Caco-2 (cell line): ENCODE results near the gene UQCRC2. TPM values are rescaled to one million over a fixed set of nuclear protein-coding genes. Genes with fewer than 3 reads are reported as not detected.
"Not testable (repeated sequence)": the region's sequence is repeated elsewhere in the genome, so short reads cannot be mapped to it uniquely, and the experiment has no call there.

ENCODE experiments used
- BruUV-seq: library from RNA; stranded (reverse); fragments of 400-500 nt; replicated peaks from 2 replicates; lab custom pipeline; 2021; lab: Mats Ljungman, UMichigan
- CTCF ChIA-PET: fragments of 300-600 bp; sonication (Branson Sonifier 250); formaldehyde crosslinking; loops from one replicate; lab custom pipeline; 2022; ENCODE audit warnings: antibody characterized with exemption; lab: Charles Lee
- POLR2A ChIA-PET: fragments of 300-600 bp; sonication (Branson Sonifier 250); formaldehyde crosslinking; loops from one replicate; lab custom pipeline; 2022; ENCODE audit warnings: antibody characterized with exemption; lab: Charles Lee
- DNase-seq, 2 experiments: peaks; one replicate each; pipeline versions ENCODE4 v3.0.0 to v3.0.0-alpha.2; 2020 to 2022
- H3K27me3 ChIP-seq: replicated peaks from 2 replicates; pipeline ENCODE4 v1.6.0; 2011; ENCODE audit warnings: low read length; ENCODE audit not compliant: control insufficient read depth, insufficient read depth
- H3K36me3 ChIP-seq: 2 replicates; pipeline ENCODE4 v1.5.1; 2011; ENCODE audit warnings: low read length; ENCODE audit not compliant: control insufficient read depth, insufficient read depth
- H3K4me1 ChIP-seq: fragments of 250-450 bp; sonication (Bioruptor Pico); 2 replicates; pipeline ENCODE4 v1.5.1; 2020; ENCODE audit warnings: mild to moderate bottlenecking
- H3K4me3 ChIP-seq: 2 replicates; pipeline ENCODE4 v1.5.1; 2011; ENCODE audit warnings: low read depth, mild to moderate bottlenecking, control low read depth, low read length
- H3K9me3 ChIP-seq: fragments of 250-450 bp; sonication (Bioruptor Pico); 2 replicates; pipeline ENCODE4 v1.5.1; 2020; ENCODE audit warnings: mild to moderate bottlenecking, moderate library complexity
- H3K27ac Mint-ChIP-seq: one replicate; pipeline ENCODE4 v1.8.0; 2022; ENCODE audit warnings: mixed read lengths; ENCODE audit not compliant: unreplicated experiment
- H3K27me3 Mint-ChIP-seq: one replicate; pipeline ENCODE4 v1.8.0; 2022; ENCODE audit warnings: mixed read lengths; ENCODE audit not compliant: insufficient read depth, unreplicated experiment
- H3K36me3 Mint-ChIP-seq: one replicate; pipeline ENCODE4 v1.8.0; 2022; ENCODE audit warnings: mild to moderate bottlenecking, mixed read lengths; ENCODE audit not compliant: insufficient read depth, unreplicated experiment
- H3K4me1 Mint-ChIP-seq: one replicate; pipeline ENCODE4 v1.8.0; 2022; ENCODE audit warnings: low read depth, mixed read lengths; ENCODE audit not compliant: unreplicated experiment
- H3K4me3 Mint-ChIP-seq: one replicate; pipeline ENCODE4 v1.8.0; 2022; ENCODE audit warnings: mild to moderate bottlenecking, moderate library complexity, mixed read lengths; ENCODE audit not compliant: unreplicated experiment
- H3K9me3 Mint-ChIP-seq: one replicate; pipeline ENCODE4 v1.8.0; 2022; ENCODE audit warnings: mixed read lengths; ENCODE audit not compliant: unreplicated experiment
- CTCF ChIP-seq, 2 experiments: fragments of 200-600 bp in 1 of 2; IDR thresholded peaks; 1 replicate in 1 of 2; 2 replicates in 1 of 2; pipeline versions ENCODE4 v1.5.1 to v1.8.0; 2011 to 2022; ENCODE audit warnings: antibody characterized with exemption in 1 of 2, control low read depth in 1 of 2, inconsistent platforms in 1 of 2, low read depth in 1 of 2, low read length in 1 of 2, mild to moderate bottlenecking in 1 of 2, moderate library complexity in 1 of 2; ENCODE audit not compliant: insufficient read depth in 1 of 2, severe bottlenecking in 1 of 2, unreplicated experiment in 1 of 2
- intact Hi-C: fragments of 100-400 bp; cut with micrococcal nuclease; formaldehyde crosslinking; loops from one replicate; pipeline ENCODE4 v1.10.0; 2022; ENCODE audit not compliant: unreplicated experiment
- total RNA-seq: library from RNA; stranded (reverse); gene quantifications from 2 replicates; pipeline ENCODE4 v1.2.3, GENCODE V29; 2022

UQCRC2 gene
- total RNA-seq, 1 experiment from 2014 or later = 225 TPM

- Histone ChIP-seq H3K9me3 (no peaks in the 10 kb centered on the region), H3K36me3 (no peaks in the 10 kb centered on the region), H3K4me1 (no peaks in the 10 kb centered on the region), H3K27me3 (no peaks in the 10 kb centered on the region), H3K4me3 (no peak overlapping the region)
- Mint-ChIP-seq H3K4me1 (peaks cover 4% of the 10 kb centered on the region), H3K27ac (no peak overlapping the region), H3K4me3 (no peak overlapping the region), H3K9me3 (no peaks in the 10 kb centered on the region), H3K27me3 (no peaks in the 10 kb centered on the region), H3K36me3 (no peaks in the 10 kb centered on the region)
- CTCF ChIA-PET = no interaction called here
- POLR2A ChIA-PET = no interaction called here
- no peak for DNase-seq
- intact Hi-C loops = no loop called here
- BruUV-seq = no TSS peak
- no peak for TF ChIP-seq CTCF (IDR thresholded peaks at IDR 0.05; ENCODE audit: insufficient read depth in 1 of 2, low read depth in 1 of 2, low read length in 1 of 2, severe bottlenecking in 1 of 2, unreplicated experiment in 1 of 2)
These were observed 65.4 kb downstream of the UQCRC2 start for GRCh38 chr16:22018559-22018958.

GRCh38 chr16:22022151-22022550 is 69.0 kb downstream of the UQCRC2 start:
- H3K27me3 Mint-ChIP-seq = no peaks in the 10 kb centered on the region
- ChIA-PET CTCF (no interaction called here), POLR2A (no interaction called here)
- no TSS peak for BruUV-seq
- no peak for DNase-seq
- Histone ChIP-seq H3K9me3 (no peaks in the 10 kb centered on the region), H3K4me3 (no peak overlapping the region), H3K4me1 (peaks cover 11% of the 10 kb centered on the region), H3K27me3 (no peaks in the 10 kb centered on the region), H3K36me3 (no peaks in the 10 kb centered on the region)
- H3K36me3 Mint-ChIP-seq = no peaks in the 10 kb centered on the region
- H3K4me3 Mint-ChIP-seq = no peak overlapping the region
- H3K9me3 Mint-ChIP-seq = no peaks in the 10 kb centered on the region
- peaks cover 19% of the 10 kb centered on the region for H3K4me1 Mint-ChIP-seq
- no peak for TF ChIP-seq CTCF (IDR thresholded peaks at IDR 0.05; ENCODE audit: insufficient read depth in 1 of 2, low read depth in 1 of 2, low read length in 1 of 2, severe bottlenecking in 1 of 2, unreplicated experiment in 1 of 2)
- intact Hi-C loops = no loop called here
- H3K27ac Mint-ChIP-seq = no peak overlapping the region

GRCh38 chr16:22023505-22023904 is 70.3 kb downstream of the UQCRC2 start:
- TF ChIP-seq CTCF (IDR thresholded peaks at IDR 0.05; ENCODE audit: insufficient read depth in 1 of 2, low read depth in 1 of 2, low read length in 1 of 2, severe bottlenecking in 1 of 2, unreplicated experiment in 1 of 2) = no peak
- BruUV-seq = no TSS peak
- no peaks in the 10 kb centered on the region for H3K27me3 ChIP-seq
- H3K4me3 ChIP-seq = no peak overlapping the region
- no peaks in the 10 kb centered on the region for H3K9me3 Mint-ChIP-seq
- H3K36me3 Mint-ChIP-seq = no peaks in the 10 kb centered on the region
- peaks cover 14% of the 10 kb centered on the region for H3K4me1 ChIP-seq
- H3K9me3 ChIP-seq = no peaks in the 10 kb centered on the region
- POLR2A ChIA-PET = interaction anchor here (0.6 kb wide), 1 partner anchor 12 kb away, joined by 4 read pairs; no protein-coding TSS in a partner anchor
- no peaks in the 10 kb centered on the region for H3K36me3 ChIP-seq
- H3K4me1 Mint-ChIP-seq = peaks cover 19% of the 10 kb centered on the region
- CTCF ChIA-PET = interaction anchor here (0.6 kb wide), 1 partner anchor 13 kb away, joined by 3 read pairs; no protein-coding TSS in a partner anchor
- H3K27ac Mint-ChIP-seq = no peak overlapping the region
- no peak for DNase-seq
- H3K27me3 Mint-ChIP-seq = no peaks in the 10 kb centered on the region
- no peak overlapping the region for H3K4me3 Mint-ChIP-seq
- intact Hi-C loops = no loop called here

DNA sequence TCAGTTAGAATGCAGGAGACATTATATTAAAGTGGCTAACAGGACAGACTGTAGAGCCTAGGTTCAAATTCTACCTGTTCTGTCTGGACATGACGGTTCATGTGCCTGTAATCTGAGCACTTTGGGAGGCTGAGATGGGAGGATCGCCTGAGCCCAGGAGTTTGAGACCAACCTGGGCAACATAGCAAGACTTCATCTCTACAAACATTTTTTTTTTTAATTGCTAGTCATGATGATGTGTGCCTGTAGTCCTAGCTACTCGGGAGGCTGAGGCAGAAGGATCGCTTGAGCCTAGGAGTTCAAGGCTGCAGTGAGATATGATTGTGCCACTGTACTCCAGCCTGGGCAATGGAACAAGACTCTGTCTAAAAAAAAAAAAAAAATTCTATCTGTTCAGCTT is 71.6 kb downstream of the UQCRC2 start:
- BruUV-seq, DNase-seq, intact Hi-C loops, H3K4me3 ChIP-seq, H3K36me3 Mint-ChIP-seq, H3K9me3 Mint-ChIP-seq, H3K27ac Mint-ChIP-seq, CTCF ChIA-PET, H3K36me3 ChIP-seq, H3K9me3 ChIP-seq, POLR2A ChIA-PET, H3K27me3 ChIP-seq, H3K4me3 Mint-ChIP-seq, H3K27me3 Mint-ChIP-seq: not testable (repeated sequence)
- H3K4me1 Mint-ChIP-seq = peaks cover 21% of the 10 kb centered on the region
- H3K4me1 ChIP-seq = peaks cover 16% of the 10 kb centered on the region
